GM19395 (cell line): ENCODE data around the gene STK17B.

Experiments used
- ATAC-seq: cut with Tn5 transposase; IDR thresholded peaks from one replicate; pipeline ENCODE4 v1.9.1; 2021; ENCODE audit warnings: mild to moderate bottlenecking, moderate library complexity; ENCODE audit not compliant: unreplicated experiment

The STK17B gene

GRCh38 chr2:196184921-196185320, 13.5 kb upstream of the STK17B start:
- no peak for ATAC-seq

GRCh38 chr2:196183528-196184231, 12.3 kb upstream of the STK17B start:
- ATAC-seq: no peak

- ATAC-seq: no peak
Observed at GRCh38 chr2:196183172-196183473, 11.7 kb upstream of the STK17B start.

GRCh38 chr2:196182439-196183171, 11.2 kb upstream of the STK17B start:
- peak; percentile 91 for ATAC-seq

- ATAC-seq: no peak
Observed at GRCh38 chr2:196181484-196181883, 10.1 kb upstream of the STK17B start.

- ATAC-seq: no peak
Observed at GRCh38 chr2:196177124-196177523, 5.7 kb upstream of the STK17B start.

- ATAC-seq: peak; percentile 72
Observed at GRCh38 chr2:196176142-196176738, 4.9 kb upstream of the STK17B start.

- ATAC-seq: no peak
Observed at GRCh38 chr2:196174404-196174803, 3.0 kb upstream of the STK17B start.

GRCh38 chr2:196173505-196173904, 2.1 kb upstream of the STK17B start:
- ATAC-seq: no peak

- no peak for ATAC-seq
Observed at GRCh38 chr2:196172951-196173350, 1.6 kb upstream of the STK17B start.

- no peak for ATAC-seq
Observed at GRCh38 chr2:196171946-196172345, 568 bp upstream of the STK17B start.

GRCh38 chr2:196170606-196171247, 651 bp downstream of the STK17B start:
- peak; percentile 14 for ATAC-seq

- ATAC-seq: peak; percentile 32
Observed at GRCh38 chr2:196170213-196170605, 1.2 kb downstream of the STK17B start.

- ATAC-seq: no peak
Observed at GRCh38 chr2:196169516-196169915, 1.9 kb downstream of the STK17B start.

GRCh38 chr2:196168181-196168580, 3.2 kb downstream of the STK17B start:
- ATAC-seq: no peak

- ATAC-seq: no peak
Observed at GRCh38 chr2:196167666-196168065, 3.7 kb downstream of the STK17B start.

GRCh38 chr2:196166876-196167275, 4.5 kb downstream of the STK17B start:
- no peak for ATAC-seq

- ATAC-seq: no peak
Observed at GRCh38 chr2:196165016-196165415, 6.4 kb downstream of the STK17B start.

GRCh38 chr2:196163285-196163684, 8.1 kb downstream of the STK17B start:
- ATAC-seq: no peak

- ATAC-seq: peak; percentile 25
Observed at GRCh38 chr2:196162586-196163175, 8.7 kb downstream of the STK17B start.

GRCh38 chr2:196160946-196161345, 10.4 kb downstream of the STK17B start:
- no peak for ATAC-seq
